ENCODE results near the gene FCGR2B.
"Not testable (repeated sequence)": the region's sequence is repeated elsewhere in the genome, so short reads cannot be mapped to it uniquely, and the experiment has no call there.

GRCh38 chr1:161620399-161620798, 42.5 kb upstream of the FCGR2B start:
- TF ChIP-seq, protein P1, sequence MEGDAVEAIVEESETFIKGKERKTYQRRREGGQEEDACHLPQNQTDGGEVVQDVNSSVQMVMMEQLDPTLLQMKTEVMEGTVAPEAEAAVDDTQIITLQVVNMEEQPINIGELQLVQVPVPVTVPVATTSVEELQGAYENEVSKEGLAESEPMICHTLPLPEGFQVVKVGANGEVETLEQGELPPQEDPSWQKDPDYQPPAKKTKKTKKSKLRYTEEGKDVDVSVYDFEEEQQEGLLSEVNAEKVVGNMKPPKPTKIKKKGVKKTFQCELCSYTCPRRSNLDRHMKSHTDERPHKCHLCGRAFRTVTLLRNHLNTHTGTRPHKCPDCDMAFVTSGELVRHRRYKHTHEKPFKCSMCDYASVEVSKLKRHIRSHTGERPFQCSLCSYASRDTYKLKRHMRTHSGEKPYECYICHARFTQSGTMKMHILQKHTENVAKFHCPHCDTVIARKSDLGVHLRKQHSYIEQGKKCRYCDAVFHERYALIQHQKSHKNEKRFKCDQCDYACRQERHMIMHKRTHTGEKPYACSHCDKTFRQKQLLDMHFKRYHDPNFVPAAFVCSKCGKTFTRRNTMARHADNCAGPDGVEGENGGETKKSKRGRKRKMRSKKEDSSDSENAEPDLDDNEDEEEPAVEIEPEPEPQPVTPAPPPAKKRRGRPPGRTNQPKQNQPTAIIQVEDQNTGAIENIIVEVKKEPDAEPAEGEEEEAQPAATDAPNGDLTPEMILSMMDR (conservative IDR thresholded peaks at IDR 0.05; ENCODE audit: low read depth, low read length), result not testable (repeated sequence)
- not testable (repeated sequence) for TF ChIP-seq EZH2 (IDR thresholded peaks at IDR 0.05; ENCODE audit: low read length, unreplicated experiment); EZH2phosphoT487 (IDR thresholded peaks at IDR 0.05; ENCODE audit: borderline replicate concordance, low read length)

Measured in PC-3 (cell line).